Nephron (organoid): ENCODE results near the gene CDH13.

Source experiments
- H3K27ac Mint-ChIP-seq, 3 experiments: 2 replicates each; pipeline ENCODE4 v1.8.0; 2020; ENCODE audit warnings: mixed read lengths in 3 of 3, mild to moderate bottlenecking in 2 of 3, moderate library complexity in 1 of 3
- H3K27me3 Mint-ChIP-seq: 2 replicates; pipeline ENCODE4 v1.8.0; 2021; ENCODE audit warnings: low read depth, mild to moderate bottlenecking, moderate library complexity, mixed read lengths
- H3K36me3 Mint-ChIP-seq: 2 replicates; pipeline ENCODE4 v1.8.0; 2020; ENCODE audit warnings: low read depth, mixed read lengths
- H3K4me1 Mint-ChIP-seq: 2 replicates; pipeline ENCODE4 v1.8.0; 2020; ENCODE audit warnings: mixed read lengths
- H3K4me3 Mint-ChIP-seq, 3 experiments: 2 replicates each; pipeline ENCODE4 v1.8.0; 2020; ENCODE audit warnings: mild to moderate bottlenecking in 3 of 3, mixed read lengths in 3 of 3, moderate library complexity in 2 of 3
- H3K9me3 Mint-ChIP-seq: 2 replicates; pipeline ENCODE4 v1.8.0; 2020; ENCODE audit warnings: mixed read lengths
- CTCF ChIP-seq, 3 experiments: fragments of 200-600 bp; sonication (generic); IDR thresholded peaks; one replicate each; pipeline ENCODE4 v1.5.0; 2021; ENCODE audit warnings: antibody characterized with exemption in 3 of 3; ENCODE audit not compliant: unreplicated experiment in 3 of 3

CDH13 gene

GRCh38 chr16:82755570-82756282 is 129.0 kb downstream of the CDH13 start:
- H3K36me3 Mint-ChIP-seq: no peaks in the 10 kb centered on the region
- H3K4me1 Mint-ChIP-seq: peaks cover 16% of the 10 kb centered on the region
- H3K27me3 Mint-ChIP-seq: no peaks in the 10 kb centered on the region
- no peak overlapping the region for H3K27ac Mint-ChIP-seq
- H3K4me3 Mint-ChIP-seq: no peak overlapping the region
- no peaks in the 10 kb centered on the region for H3K9me3 Mint-ChIP-seq
- TF ChIP-seq CTCF (IDR thresholded peaks at IDR 0.05; ENCODE audit: unreplicated experiment in 3 of 3): peak in 1 of 3 experiments; percentile 23

GRCh38 chr16:82756283-82756599 is 129.5 kb downstream of the CDH13 start:
- Mint-ChIP-seq H3K36me3 (no peaks in the 10 kb centered on the region), H3K4me3 (no peak overlapping the region), H3K4me1 (peaks cover 16% of the 10 kb centered on the region), H3K27me3 (no peaks in the 10 kb centered on the region), H3K9me3 (no peaks in the 10 kb centered on the region), H3K27ac (no peak overlapping the region)
- no peak for TF ChIP-seq CTCF (IDR thresholded peaks at IDR 0.05; ENCODE audit: unreplicated experiment in 3 of 3)

- Mint-ChIP-seq H3K9me3 (no peaks in the 10 kb centered on the region), H3K27ac (no peak overlapping the region), H3K4me1 (peaks cover 16% of the 10 kb centered on the region), H3K27me3 (peaks cover 3% of the 10 kb centered on the region), H3K36me3 (no peaks in the 10 kb centered on the region), H3K4me3 (no peak overlapping the region)
- TF ChIP-seq CTCF (IDR thresholded peaks at IDR 0.05; ENCODE audit: unreplicated experiment in 3 of 3): no peak
Observed at GRCh38 chr16:82758406-82758805, 131.6 kb downstream of the CDH13 start.

GRCh38 chr16:82758904-82759303 is 132.1 kb downstream of the CDH13 start:
- Mint-ChIP-seq H3K4me1 (peaks cover 16% of the 10 kb centered on the region), H3K9me3 (no peaks in the 10 kb centered on the region), H3K36me3 (no peaks in the 10 kb centered on the region), H3K4me3 (no peak overlapping the region), H3K27me3 (peaks cover 3% of the 10 kb centered on the region), H3K27ac (no peak overlapping the region)
- no peak for TF ChIP-seq CTCF (IDR thresholded peaks at IDR 0.05; ENCODE audit: unreplicated experiment in 3 of 3)

GRCh38 chr16:82761236-82761635 is 134.5 kb downstream of the CDH13 start:
- no peak for TF ChIP-seq CTCF (IDR thresholded peaks at IDR 0.05; ENCODE audit: unreplicated experiment in 3 of 3)
- Mint-ChIP-seq H3K27ac (no peak overlapping the region), H3K4me3 (no peak overlapping the region), H3K9me3 (no peaks in the 10 kb centered on the region), H3K4me1 (peaks cover 9% of the 10 kb centered on the region), H3K36me3 (no peaks in the 10 kb centered on the region), H3K27me3 (peaks cover 3% of the 10 kb centered on the region)

- Mint-ChIP-seq H3K4me3 (no peak overlapping the region), H3K9me3 (no peaks in the 10 kb centered on the region), H3K4me1 (peaks cover 7% of the 10 kb centered on the region), H3K36me3 (no peaks in the 10 kb centered on the region), H3K27ac (no peak overlapping the region), H3K27me3 (peaks cover 3% of the 10 kb centered on the region)
- TF ChIP-seq CTCF (IDR thresholded peaks at IDR 0.05; ENCODE audit: unreplicated experiment in 3 of 3): no peak
Observed at GRCh38 chr16:82761858-82762257, 135.1 kb downstream of the CDH13 start.
